HG03571 (cell line): ENCODE measurements around the gene ANKRD49.
A peak's percentile ranks its signal among the peaks of the same experiment; 100 is the strongest.

ENCODE experiments used
- ATAC-seq: cut with Tn5 transposase; IDR thresholded peaks from one replicate; pipeline ENCODE4 v1.9.1; 2021; ENCODE audit not compliant: unreplicated experiment

The ANKRD49 gene, protein sequence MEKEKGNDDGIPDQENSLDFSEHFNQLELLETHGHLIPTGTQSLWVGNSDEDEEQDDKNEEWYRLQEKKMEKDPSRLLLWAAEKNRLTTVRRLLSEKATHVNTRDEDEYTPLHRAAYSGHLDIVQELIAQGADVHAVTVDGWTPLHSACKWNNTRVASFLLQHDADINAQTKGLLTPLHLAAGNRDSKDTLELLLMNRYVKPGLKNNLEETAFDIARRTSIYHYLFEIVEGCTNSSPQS

GRCh38 chr11:94493281-94494125, at the start of gene ANKRD49, which contains the start of gene MRE11:
ANKRD49 (plus strand) TSS chr11:94493984; CDS start chr11:94496694, 2,710 bp downstream.
MRE11 (minus strand) TSS chr11:94493844; CDS start chr11:94492801, 1,043 bp downstream.
- peak; percentile 100 for ATAC-seq

GRCh38 chr11:94445641-94446040, 48.1 kb upstream of the ANKRD49 start:
- no peak for ATAC-seq

- ATAC-seq: no peak
Observed at GRCh38 chr11:94447149-94447548, 46.6 kb upstream of the ANKRD49 start.

DNA sequence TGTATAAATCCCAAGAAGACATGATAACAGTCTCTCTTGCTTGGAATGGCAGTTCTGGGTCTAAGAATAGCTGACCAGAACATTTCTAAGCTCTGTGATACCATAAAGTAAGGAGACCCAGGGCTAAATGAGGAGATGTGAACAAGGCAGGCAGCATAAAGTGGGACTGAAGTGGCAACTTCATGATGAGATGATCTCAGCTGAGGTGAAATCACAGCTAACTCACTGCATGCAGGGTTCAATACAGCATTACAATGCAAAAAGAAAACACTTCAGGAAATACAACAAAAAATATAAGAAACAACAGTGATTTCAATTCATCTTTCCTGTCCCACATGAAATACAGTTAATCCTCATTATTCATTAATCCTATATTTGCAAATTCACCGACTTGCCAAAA, 44.8 kb upstream of the ANKRD49 start:
- no peak for ATAC-seq

- no peak for ATAC-seq
Observed at GRCh38 chr11:94449437-94449836, 44.3 kb upstream of the ANKRD49 start.

DNA sequence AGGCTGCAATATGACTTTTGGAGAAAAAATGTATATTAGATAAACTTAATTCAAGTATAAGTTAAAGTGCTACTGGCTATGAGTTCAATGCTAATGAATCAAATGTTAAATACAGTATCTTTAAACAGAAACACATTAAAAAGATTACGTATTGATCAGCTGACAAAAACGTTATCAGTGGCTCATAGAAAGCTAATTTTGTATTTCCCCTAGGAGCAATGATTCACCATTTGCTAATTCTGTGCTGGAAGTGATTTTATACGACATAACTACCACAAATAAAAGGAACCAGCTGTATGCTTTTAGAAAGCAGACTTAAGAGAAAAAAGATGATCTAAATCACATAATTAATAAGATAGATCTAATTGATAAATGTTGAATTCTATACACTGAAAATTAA, 43.7 kb upstream of the ANKRD49 start:
- ATAC-seq: no peak

DNA sequence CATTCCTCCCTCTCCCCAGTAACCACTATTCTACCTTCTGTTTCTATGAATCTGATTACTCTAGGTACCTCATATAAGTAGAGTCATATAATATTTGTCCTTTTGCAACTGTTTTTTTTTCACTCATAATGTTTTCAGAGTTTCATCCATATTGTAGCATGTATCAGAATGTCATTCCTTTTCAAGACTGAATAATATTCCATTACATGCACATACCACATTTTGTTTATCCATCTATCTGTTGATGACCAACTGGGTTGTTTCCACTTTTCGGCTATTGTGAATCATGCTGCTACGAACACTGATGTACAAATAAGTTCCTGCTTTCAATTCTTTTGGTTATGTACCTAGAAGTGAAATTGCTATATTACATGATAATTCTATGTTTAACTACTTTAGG, 40.8 kb upstream of the ANKRD49 start:
- no peak for ATAC-seq

- no peak for ATAC-seq
Observed at GRCh38 chr11:94454301-94454700, 39.5 kb upstream of the ANKRD49 start.

DNA sequence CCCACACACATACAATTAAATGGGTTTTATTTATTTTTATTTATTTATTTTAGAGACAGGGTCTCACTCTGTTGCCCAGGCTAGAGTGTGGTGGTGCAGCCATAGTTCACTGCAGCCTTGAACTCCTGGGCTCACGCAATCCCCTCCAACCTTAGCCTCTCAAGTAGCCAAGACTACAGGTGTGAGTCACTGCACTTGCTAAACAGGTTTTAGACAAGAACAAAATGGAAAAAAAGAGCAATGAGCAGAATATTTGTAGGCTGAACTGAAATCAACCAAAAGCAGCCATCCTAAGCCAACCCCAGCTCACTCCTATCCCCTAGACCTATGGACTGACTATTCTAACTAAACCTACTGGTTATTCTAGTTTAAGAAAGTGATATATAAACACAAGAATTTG, 37.9 kb upstream of the ANKRD49 start:
- no peak for ATAC-seq

DNA sequence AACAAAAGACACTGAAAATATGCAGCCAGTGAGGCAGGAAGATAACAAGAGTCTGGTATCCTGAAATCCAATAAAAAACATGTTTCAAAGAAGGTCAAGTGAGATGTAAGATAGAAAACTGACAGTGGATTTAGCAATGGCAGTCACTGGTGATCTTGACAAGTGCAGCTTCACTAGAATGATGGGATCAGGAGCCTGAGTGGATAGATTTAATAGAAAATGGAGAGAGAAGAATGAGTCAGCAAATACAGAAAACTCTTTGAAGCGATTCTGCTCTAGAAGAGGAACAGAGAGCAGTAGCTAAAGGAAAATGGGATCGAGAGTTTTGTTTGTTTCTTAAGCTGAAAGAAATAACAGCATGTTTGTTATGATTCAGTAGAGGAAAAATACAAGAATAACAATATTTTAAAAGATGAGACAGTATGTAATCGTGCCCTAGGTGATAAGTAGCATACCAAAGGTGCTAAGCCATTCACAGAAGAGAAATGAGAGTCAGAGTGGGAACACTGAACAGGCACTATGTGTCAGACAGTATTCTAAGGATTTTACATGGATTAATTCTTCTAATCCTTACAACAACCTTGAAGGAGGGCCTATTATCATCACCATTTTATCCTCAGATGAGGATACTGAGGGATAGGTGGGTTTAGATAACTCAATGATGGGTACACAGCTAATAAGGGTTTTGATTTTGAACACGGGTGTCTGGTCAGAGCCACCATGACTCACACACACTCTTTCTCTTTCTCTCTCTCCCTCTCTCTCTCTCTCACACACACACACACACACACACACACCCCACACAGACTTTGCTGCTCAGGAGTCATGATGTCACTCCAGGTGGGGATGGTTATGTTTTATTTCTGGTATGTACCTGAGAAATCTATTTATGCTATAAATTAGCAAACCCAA, 36.4 kb upstream of the ANKRD49 start:
- no peak for ATAC-seq

GRCh38 chr11:94459576-94459975, 34.2 kb upstream of the ANKRD49 start:
- no peak for ATAC-seq

- ATAC-seq: peak; percentile 77
Observed at GRCh38 chr11:94469416-94469815, 24.4 kb upstream of the ANKRD49 start.

DNA sequence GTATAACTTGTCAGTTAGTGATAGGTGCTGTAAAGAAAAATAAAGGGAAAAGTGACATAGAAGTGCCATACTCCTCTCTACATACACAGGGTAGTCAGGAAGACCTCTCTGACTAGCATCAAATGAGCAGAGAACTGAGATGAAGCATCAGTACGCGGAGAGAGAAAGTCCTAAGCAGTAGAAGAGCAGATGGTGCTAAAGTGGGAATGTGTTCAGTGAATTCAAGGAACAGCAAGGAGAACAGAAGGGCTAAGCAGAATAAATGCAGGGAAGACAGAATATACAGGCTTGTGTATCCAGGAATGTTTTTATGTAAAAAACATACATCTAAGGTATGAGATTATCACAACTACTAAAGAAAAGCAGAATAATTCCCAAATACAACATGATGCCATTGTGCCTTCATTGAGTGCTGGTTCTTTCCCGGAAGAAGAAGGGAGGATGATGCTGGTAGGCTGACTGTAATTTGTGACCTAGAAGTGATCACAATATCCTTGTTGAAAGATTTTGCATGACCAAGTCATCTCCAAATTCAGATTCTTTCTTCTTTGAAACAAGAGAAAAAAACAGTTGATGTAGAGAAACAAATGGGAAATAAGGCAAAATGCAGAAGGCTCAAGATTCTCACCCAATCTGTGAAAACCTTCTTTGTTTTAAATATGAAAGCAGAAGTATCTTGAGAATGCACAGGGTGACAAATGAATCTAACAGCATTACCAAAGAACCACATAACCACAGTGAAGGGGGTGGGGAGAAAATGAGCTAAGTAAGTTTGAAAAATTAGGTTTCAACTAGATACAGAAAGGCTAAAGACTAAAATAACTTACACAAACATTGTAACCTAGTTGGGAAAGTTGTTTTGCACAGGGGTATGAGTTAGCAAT, 20.6 kb upstream of the ANKRD49 start:
- ATAC-seq: peak; percentile 89

DNA sequence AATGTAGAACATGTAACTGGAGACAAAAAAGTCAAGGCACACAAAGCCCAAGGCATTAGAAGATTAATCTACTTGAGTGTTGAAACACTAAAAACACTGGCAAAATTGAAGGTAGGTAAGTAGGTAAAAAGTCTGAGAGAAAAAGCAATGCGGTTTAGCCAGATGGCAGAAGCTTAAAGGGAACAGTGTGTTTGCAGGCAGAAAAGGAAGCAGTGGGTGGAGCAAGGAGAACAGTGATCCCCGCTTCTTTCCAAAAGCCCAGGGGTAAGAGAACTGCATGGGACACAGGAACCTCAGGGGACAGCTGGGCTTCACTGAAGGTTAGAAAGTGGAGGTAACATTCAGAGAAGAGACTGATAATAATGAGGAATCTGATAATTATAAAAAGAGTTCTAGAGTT, 16.2 kb upstream of the ANKRD49 start:
- no peak for ATAC-seq

GRCh38 chr11:94481342-94481741, 12.4 kb upstream of the ANKRD49 start:
- no peak for ATAC-seq

DNA sequence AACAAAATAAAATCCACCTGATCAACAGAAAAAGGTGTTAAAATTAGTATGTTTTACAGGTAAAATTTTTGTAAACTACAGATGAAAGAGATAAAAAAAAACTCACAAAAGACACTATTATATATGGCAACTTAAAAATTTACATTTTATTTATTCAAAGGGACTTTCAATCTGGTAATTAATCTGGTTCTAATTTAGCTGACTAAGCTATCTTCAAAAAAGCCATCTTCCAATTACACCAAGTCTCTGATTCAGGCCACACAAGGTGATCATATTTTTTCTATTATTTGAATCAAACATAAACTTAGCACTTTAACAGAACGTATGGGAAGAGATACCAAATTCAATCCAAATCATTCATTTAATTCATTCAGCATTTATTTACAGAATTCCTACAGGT, 7.7 kb upstream of the ANKRD49 start:
- ATAC-seq: no peak

GRCh38 chr11:94494126-94494680, 419 bp downstream of the ANKRD49 start:
- peak; percentile 57 for ATAC-seq

- no peak for ATAC-seq
Observed at GRCh38 chr11:94500181-94500580, 6.4 kb downstream of the ANKRD49 start.

DNA sequence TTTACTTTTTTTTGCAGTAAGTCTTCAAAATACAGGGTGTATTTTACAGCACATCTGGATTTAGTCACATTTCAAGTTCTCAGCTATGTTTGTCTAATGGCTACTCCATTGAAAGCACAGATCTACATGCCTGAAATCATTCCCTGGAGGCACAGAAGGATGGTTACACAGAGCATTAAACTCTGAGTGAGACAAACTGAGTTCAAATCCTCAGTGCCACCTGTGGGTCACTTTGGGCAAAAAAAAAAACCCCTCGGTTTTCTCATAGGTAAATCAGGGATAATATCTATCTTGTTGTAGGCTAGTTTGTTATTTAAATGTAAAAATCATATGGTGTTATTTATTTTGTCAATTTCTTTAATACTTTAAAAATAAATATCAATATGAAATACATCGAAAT, 7.7 kb downstream of the ANKRD49 start:
- no peak for ATAC-seq

GRCh38 chr11:94504689-94505293, 11.0 kb downstream of the ANKRD49 start:
- ATAC-seq: no peak
